ENCODE results near the gene AMZ1. TPM values are rescaled to one million over a fixed set of nuclear protein-coding genes. Genes with fewer than 3 reads are reported as not detected.

AMZ1 gene
- total RNA-seq, 1 donor, result 0.36 TPM

- DNase-seq (ENCODE audit: low read depth), result peak; percentile 97
- TF ChIP-seq, protein P1, sequence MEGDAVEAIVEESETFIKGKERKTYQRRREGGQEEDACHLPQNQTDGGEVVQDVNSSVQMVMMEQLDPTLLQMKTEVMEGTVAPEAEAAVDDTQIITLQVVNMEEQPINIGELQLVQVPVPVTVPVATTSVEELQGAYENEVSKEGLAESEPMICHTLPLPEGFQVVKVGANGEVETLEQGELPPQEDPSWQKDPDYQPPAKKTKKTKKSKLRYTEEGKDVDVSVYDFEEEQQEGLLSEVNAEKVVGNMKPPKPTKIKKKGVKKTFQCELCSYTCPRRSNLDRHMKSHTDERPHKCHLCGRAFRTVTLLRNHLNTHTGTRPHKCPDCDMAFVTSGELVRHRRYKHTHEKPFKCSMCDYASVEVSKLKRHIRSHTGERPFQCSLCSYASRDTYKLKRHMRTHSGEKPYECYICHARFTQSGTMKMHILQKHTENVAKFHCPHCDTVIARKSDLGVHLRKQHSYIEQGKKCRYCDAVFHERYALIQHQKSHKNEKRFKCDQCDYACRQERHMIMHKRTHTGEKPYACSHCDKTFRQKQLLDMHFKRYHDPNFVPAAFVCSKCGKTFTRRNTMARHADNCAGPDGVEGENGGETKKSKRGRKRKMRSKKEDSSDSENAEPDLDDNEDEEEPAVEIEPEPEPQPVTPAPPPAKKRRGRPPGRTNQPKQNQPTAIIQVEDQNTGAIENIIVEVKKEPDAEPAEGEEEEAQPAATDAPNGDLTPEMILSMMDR (IDR thresholded peaks at IDR 0.05; ENCODE audit: insufficient read depth, low read length), result no peak
- no peak overlapping the region for H3K4me3 ChIP-seq (ENCODE audit: low read depth, low read length)
These were observed 46.3 kb upstream of the AMZ1 start for GRCh38 chr7:2641406-2642393.

DNA sequence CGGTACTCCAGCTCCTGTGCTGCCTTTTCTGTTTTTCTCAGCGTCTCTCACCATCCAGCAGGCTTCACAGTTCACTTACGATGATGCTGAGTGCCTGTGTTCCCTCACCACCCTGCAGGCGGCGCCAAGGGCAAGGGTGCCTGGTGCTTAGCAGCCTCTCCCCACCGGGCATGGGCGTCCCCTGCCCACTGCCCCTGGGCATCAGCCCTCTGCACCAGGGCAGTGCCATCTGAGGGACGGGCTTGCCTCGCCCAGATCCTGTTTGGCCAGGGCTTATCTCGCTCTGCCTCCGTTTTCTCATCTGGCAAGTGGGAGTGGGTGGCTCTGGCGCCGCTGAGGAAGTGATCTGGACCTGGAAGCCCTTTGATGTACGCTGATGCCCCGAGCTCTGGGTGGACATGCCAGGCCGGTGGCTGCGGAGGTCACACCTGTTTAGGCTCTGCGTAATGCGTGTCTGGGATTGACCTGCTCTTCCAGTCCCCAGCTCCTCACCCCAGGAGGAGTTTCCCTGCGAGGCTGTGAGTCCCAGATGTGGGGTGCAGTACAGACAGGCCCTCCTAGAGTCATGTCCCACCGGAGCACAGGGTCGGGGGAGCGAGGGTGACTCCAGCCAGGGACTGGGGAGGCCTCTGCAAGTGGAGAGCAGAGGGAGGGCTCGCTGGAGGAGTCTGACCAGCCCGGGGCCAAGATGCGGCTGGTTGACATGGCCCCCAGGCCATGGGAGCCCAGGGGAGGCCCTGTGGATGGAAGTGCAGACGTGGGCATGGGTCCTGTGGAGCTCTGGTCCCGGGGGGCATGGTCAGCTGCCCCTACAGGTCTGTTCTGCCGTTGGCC lies 44.4 kb upstream of the AMZ1 start:
- no peak overlapping the region for H3K4me3 ChIP-seq (ENCODE audit: low read depth, low read length)
- DNase-seq (ENCODE audit: low read depth), result no peak
- TF ChIP-seq, protein P1 (IDR thresholded peaks at IDR 0.05; ENCODE audit: insufficient read depth, low read length), result no peak

- TF ChIP-seq, protein P1 (IDR thresholded peaks at IDR 0.05; ENCODE audit: insufficient read depth, low read length), result no peak
- DNase-seq (ENCODE audit: low read depth), result no peak
- no peak overlapping the region for H3K4me3 ChIP-seq (ENCODE audit: low read depth, low read length)
These were observed 43.8 kb upstream of the AMZ1 start for GRCh38 chr7:2644220-2644561.

DNA sequence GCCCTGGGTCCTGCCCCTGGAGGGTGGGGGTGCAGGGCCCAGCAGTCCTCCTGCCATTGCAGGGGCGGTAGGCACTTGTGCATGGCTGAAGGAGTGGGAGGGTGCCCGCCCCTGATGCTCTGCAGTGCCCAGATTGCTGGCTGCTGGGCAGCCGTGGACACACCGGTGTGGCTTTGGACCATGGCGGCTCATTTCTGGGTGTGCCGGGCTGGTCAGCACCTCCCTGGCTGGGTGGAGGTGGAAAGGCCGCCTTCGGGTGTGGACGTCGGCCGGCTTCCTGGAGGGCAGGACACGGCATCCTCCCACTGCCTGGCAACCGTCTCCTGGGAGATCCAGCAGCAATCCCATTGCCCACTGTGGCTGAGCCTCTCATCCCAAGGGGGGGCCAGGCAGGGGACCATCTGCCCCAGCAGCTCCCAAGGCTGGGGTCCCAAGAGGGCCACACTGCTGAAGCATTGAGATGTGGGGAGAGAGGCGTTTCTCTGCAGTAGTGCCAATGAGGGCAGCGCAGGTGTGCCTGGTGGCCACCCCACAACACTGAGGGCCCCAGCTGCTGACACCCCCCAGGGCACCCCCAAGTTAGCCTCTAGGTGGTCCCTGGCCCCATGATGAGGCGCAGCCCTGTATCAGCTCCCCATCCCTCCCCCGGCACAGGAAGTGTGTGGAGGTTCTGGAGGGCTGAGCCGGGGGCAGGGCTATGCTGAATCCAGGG lies 43.3 kb upstream of the AMZ1 start:
- TF ChIP-seq, protein P1 (IDR thresholded peaks at IDR 0.05; ENCODE audit: insufficient read depth, low read length), result no peak
- no peak for DNase-seq (ENCODE audit: low read depth)

GRCh38 chr7:2645274-2645868 lies 42.6 kb upstream of the AMZ1 start:
- no peak overlapping the region for H3K4me3 ChIP-seq (ENCODE audit: low read depth, low read length)
- DNase-seq (ENCODE audit: low read depth), result no peak
- TF ChIP-seq, protein P1 (IDR thresholded peaks at IDR 0.05; ENCODE audit: insufficient read depth, low read length), result no peak

More for the DNA sequence above, 43.3 kb upstream of the AMZ1 start:
- no peak overlapping the region for H3K4me3 ChIP-seq (ENCODE audit: low read depth, low read length)

- no peak for DNase-seq (ENCODE audit: low read depth)
- TF ChIP-seq, protein P1 (IDR thresholded peaks at IDR 0.05; ENCODE audit: insufficient read depth, low read length), result no peak
These were observed 41.7 kb upstream of the AMZ1 start for GRCh38 chr7:2646336-2646679.

More at GRCh38 chr7:2646336-2646679, 41.7 kb upstream of the AMZ1 start:
- H3K4me3 ChIP-seq (ENCODE audit: low read depth, low read length), result no peak overlapping the region

Data from fibroblast of the aortic adventitia (primary cell).